GM12878 (cell line): ENCODE measurements around the gene VWA3A. TPM values are rescaled to one million over a fixed set of nuclear protein-coding genes. Genes with fewer than 3 reads are reported as not detected.

Experiments
- ATAC-seq: fragments of 200-7000 bp; cut with Tn5 transposase; 3 replicates; pipeline ENCODE4 v1.9.1; 2020; ENCODE audit warnings: mild to moderate bottlenecking, moderate library complexity
- BruUV-seq: library from RNA; stranded (reverse); fragments of 400-500 nt; replicated peaks from 2 replicates; lab custom pipeline; 2021; lab: Mats Ljungman, UMichigan
- CTCF ChIA-PET: fragments of 300-600 bp; sonication (Branson Sonifier 250); formaldehyde crosslinking; extraction: SDS; loops from one replicate; lab custom pipeline; 2021; ENCODE audit warnings: inconsistent platforms; lab: Yijun Ruan, JAX
- POLR2A ChIA-PET: fragments of 350-600 bp; formaldehyde crosslinking; extraction: SDS; loops from one replicate; lab custom pipeline; 2021; ENCODE audit warnings: inconsistent platforms; lab: Charles Lee
- RAD21 ChIA-PET: fragments of 300-600 bp; sonication (Branson Sonifier 250); formaldehyde crosslinking; loops from one replicate; lab custom pipeline; 2023; ENCODE audit warnings: antibody characterized with exemption; ENCODE audit not compliant: unreplicated experiment; lab: Charles Lee
- SMC1A ChIA-PET: fragments of 300-600 bp; sonication (Branson Sonifier 250); formaldehyde crosslinking; loops from one replicate; lab custom pipeline; 2023; ENCODE audit not compliant: unreplicated experiment, uncharacterized antibody; lab: Charles Lee
- DNase-seq: peaks from one replicate; pipeline ENCODE4 v3.0.0-alpha.2; 2011; ENCODE audit warnings: low read depth, low spot score
- FAIRE-seq: peaks from 3 replicates; lab custom pipeline; 2011; peaks lifted over from hg19 to GRCh38; lab: Jason Lieb, UNC
- H2AFZ ChIP-seq: 2 replicates; pipeline ENCODE4 v1.6.0; 2011; ENCODE audit warnings: low read depth, low read length, control low read depth; ENCODE audit not compliant: control insufficient read depth
- H3K27ac ChIP-seq: 2 replicates; pipeline ENCODE4 v1.5.1; 2011; ENCODE audit warnings: control low read depth; ENCODE audit not compliant: control insufficient read depth, insufficient read depth
- H3K27me3 ChIP-seq, 2 experiments: replicated peaks in 1 of 2; 2 replicates each; pipeline versions ENCODE4 v1.6.0 to v1.6.1; 2011; ENCODE audit warnings: low read length in 1 of 2; ENCODE audit not compliant: control insufficient read depth in 2 of 2, insufficient read depth in 2 of 2
- H3K36me3 ChIP-seq, 2 experiments: 2 replicates each; pipeline ENCODE4 v1.5.1; 2011; ENCODE audit warnings: low read length in 1 of 2; ENCODE audit not compliant: control insufficient read depth in 2 of 2, insufficient read depth in 2 of 2
- H3K4me1 ChIP-seq: 2 replicates; pipeline ENCODE4 v1.6.1; 2011; ENCODE audit warnings: mild to moderate bottlenecking, low read length, moderate library complexity, mixed read lengths; ENCODE audit not compliant: control insufficient read depth, insufficient read depth
- H3K4me2 ChIP-seq: 2 replicates; pipeline ENCODE4 v1.6.0; 2011; ENCODE audit warnings: control low read depth; ENCODE audit not compliant: control insufficient read depth, insufficient read depth
- H3K4me3 ChIP-seq: fragments of 200-600 bp; sonication (generic); 2 replicates; pipeline ENCODE4 v1.5.1; 2016
- H3K79me2 ChIP-seq: 2 replicates; pipeline ENCODE4 v1.6.0; 2011; ENCODE audit warnings: low read length; ENCODE audit not compliant: control insufficient read depth, insufficient read depth
- H3K9ac ChIP-seq: 2 replicates; pipeline ENCODE4 v1.8.0; 2011; ENCODE audit warnings: low read length, control low read depth, mixed read lengths; ENCODE audit not compliant: control insufficient read depth, insufficient read depth
- H3K9me3 ChIP-seq: replicated peaks from 3 replicates; pipeline ENCODE4 v1.5.1; 2011; ENCODE audit warnings: mild to moderate bottlenecking, low read length; ENCODE audit not compliant: control insufficient read depth, insufficient read depth
- H4K20me1 ChIP-seq: 2 replicates; pipeline ENCODE4 v1.6.0; 2011; ENCODE audit not compliant: control insufficient read depth, insufficient read depth
- ASH2L ChIP-seq: fragments of 300-600, 200-600 bp; sonication (generic); IDR thresholded peaks from 2 replicates; pipeline ENCODE4 v1.6.1; 2017; ENCODE audit warnings: low read depth, mild to moderate bottlenecking, borderline replicate concordance
- ATF3 ChIP-seq: IDR thresholded peaks from 2 replicates; pipeline ENCODE4 v1.6.1; 2011; ENCODE audit warnings: low read depth, mild to moderate bottlenecking, low read length, moderate library complexity, borderline replicate concordance; ENCODE audit errors: extremely low read depth
- BACH1 ChIP-seq: fragments of 450-650 bp; IDR thresholded peaks from 2 replicates; pipeline ENCODE4 v1.6.1; 2017; ENCODE audit warnings: mild to moderate bottlenecking, borderline replicate concordance
- CBX5 ChIP-seq: sonication (generic); IDR thresholded peaks from 2 replicates; pipeline ENCODE4 v1.6.1; 2016; ENCODE audit warnings: low read depth, moderate library complexity, mild to moderate bottlenecking, inconsistent platforms
- JUND ChIP-seq: IDR thresholded peaks from 2 replicates; pipeline ENCODE4 v1.6.1; 2012; ENCODE audit warnings: low read depth, mild to moderate bottlenecking, low read length, improper control_type of control experiment, moderate library complexity
- LARP7 ChIP-seq: fragments of 450-650 bp; IDR thresholded peaks from 2 replicates; pipeline ENCODE4 v1.6.1; 2017; ENCODE audit warnings: mild to moderate bottlenecking
- MEF2A ChIP-seq: IDR thresholded peaks from 2 replicates; pipeline ENCODE4 v1.6.1; 2011; ENCODE audit warnings: low read depth, mild to moderate bottlenecking, low read length, moderate library complexity; ENCODE audit not compliant: insufficient read depth
- PBX3 ChIP-seq: IDR thresholded peaks from 2 replicates; pipeline ENCODE4 v1.6.1; 2011; ENCODE audit warnings: mild to moderate bottlenecking, low read depth, low read length, moderate library complexity; ENCODE audit not compliant: insufficient replicate concordance
- RCOR1 ChIP-seq: conservative IDR thresholded peaks from 2 replicates; pipeline ENCODE4 v1.6.1; 2012; ENCODE audit warnings: low read depth, low read length, improper control_type of control experiment
- in situ Hi-C: fragments of 300-500 bp; cut with MboI; formaldehyde crosslinking; loops from 9 replicates; pipeline ENCODE4 v1.14.3; 2018; ENCODE audit warnings: mixed read lengths
- intact Hi-C: fragments of 100-400 bp; cut with micrococcal nuclease; formaldehyde crosslinking; loops from one replicate; pipeline ENCODE4 v1.14.2; 2022; ENCODE audit not compliant: unreplicated experiment
- polyA plus RNA-seq, 11 experiments: library from polyadenylated mRNA; depleted of rRNA in 4 of 11; unstranded in 6 of 11; stranded (reverse) in 5 of 11; fragments of >200 nt; fragmentation: Nextera tagmentation in 4 of 11; fragmentation: Illumina TruSeq in 1 of 11; extraction: Ambion mirVana in 4 of 11; extraction: Trizol in 1 of 11; gene quantifications; 1 replicate in 1 of 11; 2 replicates in 10 of 11; pipeline versions ENCODE4 v1.2.1 to v1.2.3, GENCODE V29; 2011 to 2016; ENCODE audit warnings: inconsistent platforms in 2 of 11, missing spikeins in 2 of 11, low read depth in 1 of 11
- total RNA-seq, 4 experiments: library from RNA; depleted of rRNA in 3 of 4; stranded (reverse); fragments of >200 nt in 3 of 4; fragmentation: Illumina TruSeq in 1 of 4; extraction: Trizol in 1 of 4; gene quantifications; 2 replicates each; pipeline versions ENCODE4 v1.2.1 to v1.2.3, GENCODE V29; 2013 to 2021

VWA3A gene
- total and polyA plus RNA-seq, 10 of the 15 experiments (the other 5 are each of a cell fraction or from before 2014, with no cell fraction given) = 0.01 TPM; not detected in 9

- intact Hi-C loops = no loop called here
- Histone ChIP-seq H3K4me1 (no peaks in the 10 kb centered on the region), H3K27me3 (no peaks in the 10 kb centered on the region), H3K4me2 (no peak overlapping the region), H3K9me3 (no peaks in the 10 kb centered on the region), H3K36me3 (no peaks in the 10 kb centered on the region), H2AFZ (no peak overlapping the region), H3K79me2 (no peaks in the 10 kb centered on the region), H3K27ac (no peak overlapping the region), H3K4me3 (no peak overlapping the region), H3K9ac (no peak overlapping the region), H4K20me1 (no peaks in the 10 kb centered on the region)
- no peak for TF ChIP-seq RCOR1
- no peak for TF ChIP-seq CBX5
- TF ChIP-seq ATF3 = no peak
- no peak for TF ChIP-seq BACH1
- TF ChIP-seq PBX3 = no peak
- no peak for TF ChIP-seq LARP7
- no peak for TF ChIP-seq JUND
- no peak for TF ChIP-seq ASH2L
- TF ChIP-seq MEF2A = no peak
- CTCF ChIA-PET = interaction anchor here (1.3 kb wide), 1 partner anchor 122 kb away, joined by 3 read pairs; no protein-coding TSS in a partner anchor
- SMC1A ChIA-PET = interaction anchor here (1.5 kb wide), 1 partner anchor 44 kb away, joined by 4 read pairs; no protein-coding TSS in a partner anchor
- in situ Hi-C loops = no loop called here
- FAIRE-seq (no peak), DNase-seq (no peak), ATAC-seq (no peak)
- RAD21 ChIA-PET = no interaction called here
- no TSS peak for BruUV-seq
- POLR2A ChIA-PET = no interaction called here
Measured at GRCh38 chr16:22122239-22122638, 29.9 kb downstream of the VWA3A start.
